ENCODE measurements around the gene CPEB3. TPM values are rescaled to one million over a fixed set of nuclear protein-coding genes. Genes with fewer than 3 reads are reported as not detected.

The CPEB3 gene
- total RNA-seq, 1 donor from 2014 or later, result 5.7 TPM

DNA sequence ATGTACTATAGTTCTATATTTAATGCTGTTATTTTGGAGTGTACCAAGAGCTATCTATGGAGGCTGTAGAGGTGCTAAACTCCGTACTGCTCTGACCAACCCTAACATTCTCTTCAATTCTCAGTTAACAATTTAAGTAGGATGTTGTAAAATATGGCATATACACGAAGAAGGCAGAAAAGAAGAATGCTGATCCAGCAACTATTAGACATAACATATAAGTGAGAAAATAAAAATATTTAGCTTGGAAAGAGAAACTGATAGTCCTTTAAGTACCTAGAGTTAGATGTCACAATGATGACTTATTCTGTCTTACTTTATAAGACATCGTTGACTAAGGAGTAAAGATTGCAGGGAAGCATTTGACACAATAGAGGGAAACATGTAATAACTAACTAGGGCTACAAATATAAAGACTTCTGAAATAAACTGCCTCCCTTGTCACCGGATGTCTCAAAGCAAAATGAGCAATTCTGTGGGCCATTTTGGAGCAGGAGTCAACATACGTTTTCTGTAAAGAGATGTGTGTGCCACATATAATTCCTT, 159.5 kb downstream of the CPEB3 start:
- no peak for DNase-seq
- no peak overlapping the region for H3K4me3 ChIP-seq
- H3K4me1 ChIP-seq, result no peaks in the 10 kb centered on the region
- no peak for ATAC-seq
- intact Hi-C loops (cut with DNase I), result no loop called here
- TF ChIP-seq, protein P1, sequence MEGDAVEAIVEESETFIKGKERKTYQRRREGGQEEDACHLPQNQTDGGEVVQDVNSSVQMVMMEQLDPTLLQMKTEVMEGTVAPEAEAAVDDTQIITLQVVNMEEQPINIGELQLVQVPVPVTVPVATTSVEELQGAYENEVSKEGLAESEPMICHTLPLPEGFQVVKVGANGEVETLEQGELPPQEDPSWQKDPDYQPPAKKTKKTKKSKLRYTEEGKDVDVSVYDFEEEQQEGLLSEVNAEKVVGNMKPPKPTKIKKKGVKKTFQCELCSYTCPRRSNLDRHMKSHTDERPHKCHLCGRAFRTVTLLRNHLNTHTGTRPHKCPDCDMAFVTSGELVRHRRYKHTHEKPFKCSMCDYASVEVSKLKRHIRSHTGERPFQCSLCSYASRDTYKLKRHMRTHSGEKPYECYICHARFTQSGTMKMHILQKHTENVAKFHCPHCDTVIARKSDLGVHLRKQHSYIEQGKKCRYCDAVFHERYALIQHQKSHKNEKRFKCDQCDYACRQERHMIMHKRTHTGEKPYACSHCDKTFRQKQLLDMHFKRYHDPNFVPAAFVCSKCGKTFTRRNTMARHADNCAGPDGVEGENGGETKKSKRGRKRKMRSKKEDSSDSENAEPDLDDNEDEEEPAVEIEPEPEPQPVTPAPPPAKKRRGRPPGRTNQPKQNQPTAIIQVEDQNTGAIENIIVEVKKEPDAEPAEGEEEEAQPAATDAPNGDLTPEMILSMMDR (IDR thresholded peaks at IDR 0.05), result no peak
- H3K27ac ChIP-seq, result no peak overlapping the region
- no peaks in the 10 kb centered on the region for H3K36me3 ChIP-seq
- no peaks in the 10 kb centered on the region for H3K27me3 ChIP-seq
- no peaks in the 10 kb centered on the region for H3K9me3 ChIP-seq

DNA sequence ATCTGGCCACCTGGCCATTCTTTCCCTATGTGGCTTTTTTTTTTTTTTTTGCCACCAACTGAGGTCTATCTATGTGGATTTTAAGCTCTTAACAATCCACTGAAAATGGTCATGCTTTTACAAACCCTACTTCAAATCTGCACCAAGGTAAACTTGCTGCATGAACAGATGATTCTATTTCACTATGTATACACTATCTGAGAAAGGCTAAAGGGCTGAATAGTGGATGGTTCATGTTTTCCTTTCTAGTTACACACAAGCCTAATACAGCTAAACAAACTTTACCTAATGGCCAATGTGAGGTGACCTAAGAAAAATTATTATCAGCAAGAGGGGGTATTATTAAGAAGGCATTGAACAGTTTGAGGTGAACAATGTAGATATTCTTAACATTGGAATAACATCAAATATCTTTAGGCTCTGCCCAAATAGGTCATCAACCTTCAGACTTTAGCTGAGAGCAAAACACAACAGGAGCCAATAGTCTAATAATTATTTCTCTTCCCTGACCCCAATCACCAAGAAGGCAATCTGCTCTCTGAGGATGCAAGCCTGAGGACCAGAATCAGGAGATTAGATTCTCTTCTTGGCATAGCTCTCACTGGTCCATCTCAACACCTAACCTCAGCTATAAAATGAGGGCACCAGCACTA, 160.1 kb downstream of the CPEB3 start:
- Histone ChIP-seq H3K4me3 (no peak overlapping the region), H3K4me1 (peaks cover under 1% of the 10 kb centered on the region), H3K9me3 (no peaks in the 10 kb centered on the region), H3K36me3 (no peaks in the 10 kb centered on the region), H3K27ac (no peak overlapping the region), H3K27me3 (no peaks in the 10 kb centered on the region)
- TF ChIP-seq, protein P1 (IDR thresholded peaks at IDR 0.05), result no peak
- intact Hi-C loops (cut with DNase I), result no loop called here
- DNase-seq (no peak), ATAC-seq (no peak)

DNA sequence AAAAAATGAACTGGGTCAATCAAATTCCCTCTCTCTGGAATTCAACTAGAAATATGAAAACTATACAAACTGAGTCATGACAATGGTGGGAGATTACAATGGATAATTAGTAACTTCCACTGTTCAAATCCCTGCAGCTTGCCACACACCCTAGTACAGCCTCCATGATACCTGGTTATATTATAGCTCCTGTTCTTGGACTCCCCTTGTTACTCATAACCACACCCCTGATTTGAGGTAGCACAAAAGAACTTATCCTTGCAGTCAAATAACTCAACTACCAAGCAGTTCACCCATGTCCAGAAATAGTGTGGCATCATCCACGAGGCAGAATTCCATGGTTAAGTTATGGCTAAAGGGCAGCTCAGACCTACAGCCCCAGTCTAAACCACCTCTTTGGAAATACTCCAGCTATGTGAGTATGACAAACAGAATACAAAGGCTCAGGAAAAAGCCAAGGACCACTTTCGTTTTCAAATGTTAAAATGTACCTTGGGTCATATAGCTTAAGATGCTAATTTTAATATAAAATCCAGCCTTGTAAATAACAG, 164.7 kb downstream of the CPEB3 start:
- intact Hi-C loops (cut with DNase I), result no loop called here
- no peak for DNase-seq
- TF ChIP-seq, protein P1 (IDR thresholded peaks at IDR 0.05), result no peak
- Histone ChIP-seq H3K9me3 (no peaks in the 10 kb centered on the region), H3K4me1 (peaks cover 33% of the 10 kb centered on the region), H3K4me3 (no peak overlapping the region), H3K36me3 (no peaks in the 10 kb centered on the region), H3K27me3 (no peaks in the 10 kb centered on the region), H3K27ac (no peak overlapping the region)
- ATAC-seq, result no peak

DNA sequence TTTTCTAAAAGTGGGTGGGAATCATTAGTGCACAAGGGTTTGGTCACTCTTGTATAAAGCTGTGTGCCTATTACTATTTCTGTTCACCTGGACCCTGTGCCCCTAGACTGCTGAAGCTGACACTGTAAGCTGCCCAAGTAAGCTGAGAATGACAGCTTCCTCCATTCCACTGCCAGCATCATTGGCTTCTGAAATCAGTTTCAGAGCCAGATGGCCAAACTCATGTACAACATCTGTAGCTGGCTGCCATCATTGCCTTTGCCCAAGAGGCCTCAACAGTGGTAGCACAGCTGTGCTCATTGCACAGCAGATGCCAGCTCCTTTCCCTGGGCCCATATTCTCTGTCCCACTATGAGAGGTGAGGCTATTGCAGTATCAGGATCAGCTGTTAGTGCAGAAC, 165.7 kb downstream of the CPEB3 start:
- H3K4me3 ChIP-seq, result no peak overlapping the region
- peaks cover 33% of the 10 kb centered on the region for H3K4me1 ChIP-seq
- peak overlapping the region; percentile 76 for H3K27ac ChIP-seq
- intact Hi-C loops (cut with DNase I), result no loop called here
- no peak for ATAC-seq
- no peaks in the 10 kb centered on the region for H3K27me3 ChIP-seq
- no peaks in the 10 kb centered on the region for H3K36me3 ChIP-seq
- TF ChIP-seq, protein P1 (IDR thresholded peaks at IDR 0.05), result no peak
- DNase-seq, result no peak
- H3K9me3 ChIP-seq, result no peaks in the 10 kb centered on the region

DNA sequence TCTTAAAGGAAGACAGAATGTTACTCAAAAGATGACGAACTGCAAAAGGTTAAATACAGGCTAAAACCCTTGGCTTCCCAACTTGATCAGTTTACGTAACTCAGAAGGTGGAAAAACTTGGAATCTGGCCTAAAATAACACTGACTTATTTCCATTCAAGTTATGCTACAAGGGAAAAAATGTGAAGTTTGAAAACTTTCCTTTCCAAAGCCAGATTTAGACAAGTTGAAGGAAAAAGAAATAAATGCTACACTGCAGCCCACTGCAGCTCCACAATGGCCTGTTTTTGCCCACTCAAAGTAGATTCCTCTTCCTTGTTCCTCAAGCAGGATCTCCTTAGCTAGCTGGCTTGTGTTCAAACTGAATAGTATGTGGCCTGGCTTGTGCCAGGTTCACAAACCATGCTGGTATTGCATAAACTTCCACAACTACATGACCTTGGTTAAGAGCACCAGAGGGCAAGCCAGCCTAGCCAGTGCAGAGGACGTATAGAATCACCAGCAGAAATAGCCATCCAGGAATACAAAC, 166.2 kb downstream of the CPEB3 start:
- Histone ChIP-seq H3K27me3 (no peaks in the 10 kb centered on the region), H3K4me1 (peaks cover 33% of the 10 kb centered on the region), H3K9me3 (no peaks in the 10 kb centered on the region), H3K36me3 (no peaks in the 10 kb centered on the region), H3K4me3 (no peak overlapping the region), H3K27ac (peak overlapping the region; percentile 76)
- TF ChIP-seq, protein P1 (IDR thresholded peaks at IDR 0.05), result no peak
- peak; percentile 64 for ATAC-seq
- intact Hi-C loops (cut with DNase I), result no loop called here
- DNase-seq, result no peak
